Chondrocyte (in vitro differentiated cells): ENCODE measurements around the gene PTAFR. TPM values are rescaled to one million over a fixed set of nuclear protein-coding genes. Genes with fewer than 3 reads are reported as not detected.
"Not testable (repeated sequence)": the region's sequence is repeated elsewhere in the genome, so short reads cannot be mapped to it uniquely, and the experiment has no call there.

Experiments
- DNase-seq: peaks from one replicate; pipeline ENCODE4 v3.0.0; 2021; ENCODE audit warnings: mixed read lengths, low spot score
- H3K27ac Mint-ChIP-seq: one replicate; pipeline ENCODE4 v1.8.0; 2021; ENCODE audit warnings: mild to moderate bottlenecking, moderate library complexity, mixed read lengths; ENCODE audit not compliant: unreplicated experiment
- H3K27me3 Mint-ChIP-seq: 2 replicates; pipeline ENCODE4 v1.8.0; 2021; ENCODE audit warnings: low read depth, mixed read lengths
- H3K36me3 Mint-ChIP-seq: 2 replicates; pipeline ENCODE4 v1.8.0; 2021; ENCODE audit warnings: low read depth, mixed read lengths
- H3K4me1 Mint-ChIP-seq: 2 replicates; pipeline ENCODE4 v1.8.0; 2021; ENCODE audit warnings: low read depth, mild to moderate bottlenecking, mixed read lengths
- H3K4me3 Mint-ChIP-seq: one replicate; pipeline ENCODE4 v1.8.0; 2021; ENCODE audit warnings: mild to moderate bottlenecking, moderate library complexity, mixed read lengths; ENCODE audit not compliant: unreplicated experiment
- H3K9me3 Mint-ChIP-seq: 2 replicates; pipeline ENCODE4 v1.8.0; 2021; ENCODE audit warnings: low read depth, mixed read lengths
- total RNA-seq: library from RNA; stranded (reverse); gene quantifications from 3 replicates; pipeline ENCODE4 v1.2.1, GENCODE V29; 2021
- TF ChIP-seq, protein P1 (sequence below): fragments of 200-600 bp; sonication (generic); IDR thresholded peaks from 2 replicates; pipeline ENCODE4 v1.5.0; 2021; ENCODE audit warnings: antibody characterized with exemption, mild to moderate bottlenecking, moderate library complexity

PTAFR gene
- total RNA-seq, 1 donor from 2014 or later: 0.07 TPM

DNA sequence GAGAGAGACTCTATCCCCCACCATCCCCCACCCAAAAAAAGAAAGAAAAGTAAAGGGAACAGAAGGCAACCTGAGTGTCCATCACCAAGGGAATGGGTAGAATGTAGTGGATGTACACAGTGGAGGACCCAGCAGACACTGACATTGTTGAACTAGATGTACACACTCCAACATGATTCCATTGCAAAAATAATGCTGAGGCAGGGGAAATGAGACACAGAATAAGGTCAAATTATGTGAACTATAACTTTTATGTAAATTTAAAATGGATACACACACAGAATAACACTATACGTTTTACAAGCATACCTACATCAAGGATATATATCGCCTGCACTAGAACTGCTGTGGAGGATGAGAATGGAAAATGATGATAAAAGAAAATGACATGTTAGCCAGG lies 34.8 kb downstream of the PTAFR start:
- TF ChIP-seq, protein P1, sequence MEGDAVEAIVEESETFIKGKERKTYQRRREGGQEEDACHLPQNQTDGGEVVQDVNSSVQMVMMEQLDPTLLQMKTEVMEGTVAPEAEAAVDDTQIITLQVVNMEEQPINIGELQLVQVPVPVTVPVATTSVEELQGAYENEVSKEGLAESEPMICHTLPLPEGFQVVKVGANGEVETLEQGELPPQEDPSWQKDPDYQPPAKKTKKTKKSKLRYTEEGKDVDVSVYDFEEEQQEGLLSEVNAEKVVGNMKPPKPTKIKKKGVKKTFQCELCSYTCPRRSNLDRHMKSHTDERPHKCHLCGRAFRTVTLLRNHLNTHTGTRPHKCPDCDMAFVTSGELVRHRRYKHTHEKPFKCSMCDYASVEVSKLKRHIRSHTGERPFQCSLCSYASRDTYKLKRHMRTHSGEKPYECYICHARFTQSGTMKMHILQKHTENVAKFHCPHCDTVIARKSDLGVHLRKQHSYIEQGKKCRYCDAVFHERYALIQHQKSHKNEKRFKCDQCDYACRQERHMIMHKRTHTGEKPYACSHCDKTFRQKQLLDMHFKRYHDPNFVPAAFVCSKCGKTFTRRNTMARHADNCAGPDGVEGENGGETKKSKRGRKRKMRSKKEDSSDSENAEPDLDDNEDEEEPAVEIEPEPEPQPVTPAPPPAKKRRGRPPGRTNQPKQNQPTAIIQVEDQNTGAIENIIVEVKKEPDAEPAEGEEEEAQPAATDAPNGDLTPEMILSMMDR: no peak
- H3K36me3 Mint-ChIP-seq: no peaks in the 10 kb centered on the region
- DNase-seq: no peak
- H3K27ac Mint-ChIP-seq: no peak overlapping the region
- no peak overlapping the region for H3K4me3 Mint-ChIP-seq
- H3K4me1 Mint-ChIP-seq: no peaks in the 10 kb centered on the region
- no peaks in the 10 kb centered on the region for H3K9me3 Mint-ChIP-seq
- peaks cover 1% of the 10 kb centered on the region for H3K27me3 Mint-ChIP-seq

DNA sequence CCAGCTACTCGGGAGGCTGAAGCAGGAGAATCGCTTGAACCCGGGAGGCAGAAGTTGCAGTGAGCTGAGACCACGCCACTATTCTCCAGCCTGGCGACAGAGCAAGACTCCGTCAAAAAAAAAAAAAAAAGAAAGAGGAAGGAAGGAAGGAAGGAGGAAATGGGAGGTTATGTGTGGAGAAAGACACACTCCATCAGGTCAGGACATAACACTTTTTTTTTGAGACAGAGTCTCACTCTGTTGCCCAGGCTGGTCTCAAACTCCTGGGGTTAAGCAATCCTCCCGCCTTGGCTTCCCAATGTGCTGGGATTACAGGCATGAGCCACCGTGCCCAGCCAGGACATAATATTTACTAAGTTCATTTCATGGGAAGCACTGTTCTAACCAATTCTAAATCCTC lies 36.6 kb downstream of the PTAFR start:
- not testable (repeated sequence) for DNase-seq, H3K27ac Mint-ChIP-seq

DNA sequence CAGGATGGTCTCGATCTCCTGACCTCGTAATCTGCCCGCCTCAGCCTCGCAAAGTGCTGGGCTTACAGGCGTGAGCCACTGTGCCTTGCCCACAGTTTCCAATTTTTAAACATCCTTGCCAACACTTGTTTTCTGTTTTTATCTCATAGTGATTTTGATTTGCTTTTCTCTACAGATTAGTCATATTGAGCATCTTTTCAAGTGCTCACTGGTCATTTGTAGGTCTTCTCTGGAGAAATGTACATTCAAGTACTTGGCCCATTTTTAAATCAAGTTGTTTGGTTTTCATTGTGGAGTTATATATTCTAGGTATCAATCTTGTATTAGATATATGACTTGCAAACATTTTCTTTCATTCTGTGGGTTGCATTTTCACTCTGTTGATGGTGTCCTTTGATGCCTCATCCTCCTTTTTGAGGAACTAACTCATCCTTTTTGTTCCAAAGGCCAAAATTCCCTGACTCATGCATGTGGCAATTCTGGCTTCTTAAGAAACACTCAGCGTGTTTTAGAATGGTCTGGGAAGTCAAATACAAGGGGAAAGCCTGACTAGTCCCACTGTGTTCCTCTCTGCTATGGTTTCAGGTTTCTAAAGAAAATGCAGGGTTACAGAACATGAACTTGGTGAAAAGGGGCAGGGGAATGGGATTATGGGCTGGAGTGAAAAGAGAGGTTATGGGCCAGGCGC lies 37.3 kb downstream of the PTAFR start:
- Mint-ChIP-seq H3K4me1 (no peaks in the 10 kb centered on the region), H3K36me3 (no peaks in the 10 kb centered on the region), H3K27me3 (peaks cover 1% of the 10 kb centered on the region), H3K27ac (no peak overlapping the region), H3K4me3 (no peak overlapping the region), H3K9me3 (no peaks in the 10 kb centered on the region)
- TF ChIP-seq, protein P1: no peak
- peak; percentile 17 for DNase-seq

More for the DNA sequence above, 36.6 kb downstream of the PTAFR start:
- not testable (repeated sequence) for H3K4me1 Mint-ChIP-seq, H3K4me3 Mint-ChIP-seq, H3K9me3 Mint-ChIP-seq, H3K36me3 Mint-ChIP-seq, H3K27me3 Mint-ChIP-seq

DNA sequence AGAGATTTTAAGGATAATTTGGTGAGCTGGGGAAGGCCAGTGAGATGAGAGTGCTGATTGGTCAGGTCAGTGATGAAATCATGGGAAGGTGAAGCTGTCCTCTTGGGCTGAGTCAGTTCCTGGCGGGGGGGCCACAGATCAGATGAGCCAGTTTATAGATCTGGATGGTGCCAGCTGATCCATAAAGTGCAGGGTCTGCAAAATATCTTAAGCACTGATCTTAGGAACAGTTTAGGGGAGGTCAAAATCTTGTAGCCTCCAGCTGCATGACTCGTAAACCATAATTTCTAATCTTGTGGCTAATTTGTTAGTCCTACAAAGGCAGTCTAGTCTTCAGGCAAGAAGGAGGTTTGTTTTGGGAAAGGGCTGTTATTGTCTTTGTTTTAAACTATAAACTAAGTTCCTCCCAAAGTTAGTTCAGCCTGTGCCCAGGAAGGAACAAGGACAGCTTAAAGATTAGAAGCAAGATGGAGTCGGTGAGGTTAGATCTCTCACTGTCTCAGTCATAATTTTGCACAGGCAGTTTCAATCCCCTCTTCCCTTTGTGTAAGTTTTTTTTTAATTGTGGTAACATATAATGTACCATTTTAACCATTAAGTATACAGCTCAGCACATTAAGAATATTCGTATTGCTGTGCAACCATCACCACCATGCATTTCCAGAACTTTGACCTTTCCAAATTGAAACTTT lies 39.4 kb downstream of the PTAFR start:
- peak; percentile 12 for DNase-seq
- Mint-ChIP-seq H3K9me3 (peaks cover 5% of the 10 kb centered on the region), H3K36me3 (peaks cover 1% of the 10 kb centered on the region), H3K27me3 (peaks cover 1% of the 10 kb centered on the region), H3K4me3 (no peak overlapping the region), H3K27ac (no peak overlapping the region), H3K4me1 (no peaks in the 10 kb centered on the region)
- TF ChIP-seq, protein P1: no peak

DNA sequence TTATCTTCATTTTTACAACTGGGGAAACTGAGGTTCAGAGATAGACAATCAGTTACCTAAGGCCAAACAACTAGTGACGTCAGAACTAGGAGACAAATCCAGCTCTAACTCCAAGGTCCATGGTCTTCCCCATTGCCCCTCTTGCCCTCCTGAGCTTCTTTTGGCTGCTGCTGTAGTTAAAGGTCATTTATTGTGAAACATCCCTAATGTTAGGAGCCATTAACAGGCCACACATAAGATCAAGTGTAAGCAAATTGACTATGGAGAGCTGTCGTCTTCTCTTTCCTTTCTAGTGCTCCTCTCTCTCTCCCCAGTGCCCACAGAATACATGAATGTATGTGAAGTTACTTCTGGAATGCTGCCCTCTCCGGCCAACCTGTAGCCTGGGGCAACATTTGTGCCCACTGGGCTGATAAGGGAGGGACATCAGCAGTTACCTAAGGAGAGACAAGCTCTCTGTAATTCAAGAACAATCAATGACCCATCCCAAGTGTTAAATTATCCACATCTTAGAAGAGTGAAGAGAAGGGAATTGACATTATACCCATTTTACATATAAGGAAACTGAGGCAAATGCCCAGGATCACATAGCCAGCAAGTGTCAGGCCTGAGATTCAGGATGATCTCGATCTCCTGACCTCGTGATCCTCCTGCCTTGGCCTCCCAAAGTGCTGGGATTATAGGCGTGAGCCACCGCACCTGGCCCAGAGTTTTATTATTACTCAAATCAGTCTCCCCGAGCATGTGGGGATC lies 40.1 kb downstream of the PTAFR start:
- peak; percentile 18 for DNase-seq
- no peak overlapping the region for H3K4me3 Mint-ChIP-seq
- no peaks in the 10 kb centered on the region for H3K4me1 Mint-ChIP-seq
- peaks cover 1% of the 10 kb centered on the region for H3K27me3 Mint-ChIP-seq
- H3K9me3 Mint-ChIP-seq: peaks cover 5% of the 10 kb centered on the region
- TF ChIP-seq, protein P1: no peak
- H3K36me3 Mint-ChIP-seq: peaks cover 1% of the 10 kb centered on the region
- no peak overlapping the region for H3K27ac Mint-ChIP-seq
